Ascending aorta (tissue), 2 donors: ENCODE data around the gene TAF9. TPM values are rescaled to one million over a fixed set of nuclear protein-coding genes. Genes with fewer than 3 reads are reported as not detected.

Source experiments
- DNase-seq, 2 donors: peaks; one replicate each; pipeline ENCODE4 v3.0.0-alpha.2; 2019; ENCODE audit warnings: low spot score in 2 of 2
- H3K27ac ChIP-seq, 2 donors: fragments of 200-600 bp; sonication (generic); one replicate each; pipeline ENCODE4 v1.5.1; 2016 to 2017; ENCODE audit warnings: mild to moderate bottlenecking in 1 of 2
- H3K27me3 ChIP-seq: fragments of 200-600 bp; sonication (generic); one replicate; pipeline ENCODE4 v1.5.1; 2017
- H3K36me3 ChIP-seq, 2 donors: fragments of 200-600 bp; sonication (generic); one replicate each; pipeline ENCODE4 v1.5.1; 2016
- H3K4me1 ChIP-seq, 2 donors: fragments of 200-600 bp; sonication (generic); one replicate each; pipeline ENCODE4 v1.5.1; 2016 to 2017; ENCODE audit warnings: mild to moderate bottlenecking in 1 of 2
- H3K4me3 ChIP-seq, 2 donors: fragments of 200-600 bp; sonication (generic); one replicate each; pipeline ENCODE4 v1.5.1; 2016 to 2017; ENCODE audit warnings: mild to moderate bottlenecking in 1 of 2
- H3K9me3 ChIP-seq, 2 donors: fragments of 200-600 bp; sonication (generic); one replicate each; pipeline ENCODE4 v1.5.1; 2016
- CTCF ChIP-seq, 3 experiments: fragments of 200-600 bp in 2 of 3; fragments of 450-650 bp in 1 of 3; sonication (generic) in 2 of 3; IDR thresholded peaks; one replicate each; pipeline ENCODE4 v1.5.1; 2016 to 2019; ENCODE audit warnings: antibody characterized with exemption in 3 of 3, mild to moderate bottlenecking in 1 of 3, moderate library complexity in 1 of 3
- intact Hi-C: fragments of 100-400 bp; cut with DNase I; formaldehyde crosslinking; loops from one replicate; pipeline ENCODE4 v1.15.1; 2023
- total RNA-seq: library from RNA; depleted of rRNA; stranded (reverse); fragments of >200 nt; gene quantifications from one replicate; pipeline ENCODE4 v1.1.0, GENCODE V29; 2016

TAF9 gene
- total RNA-seq, 1 donor from 2014 or later: 6.3 TPM

GRCh38 chr5:69317391-69317790, 51.9 kb downstream of the TAF9 start:
- Histone ChIP-seq H3K9me3 (no peaks in the 10 kb centered on the region), H3K4me1 (no peaks in the 10 kb centered on the region), H3K27ac (no peak overlapping the region), H3K27me3 (no peaks in the 10 kb centered on the region), H3K4me3 (no peak overlapping the region), H3K36me3 (peaks cover 0 to 25% of the 10 kb centered on the region in 2 donors)
- intact Hi-C loops: no loop called here
- DNase-seq: no peak
- TF ChIP-seq CTCF (IDR thresholded peaks at IDR 0.05): no peak

GRCh38 chr5:69315972-69316371, 53.3 kb downstream of the TAF9 start:
- TF ChIP-seq CTCF (IDR thresholded peaks at IDR 0.05): no peak
- no peak for DNase-seq
- Histone ChIP-seq H3K27ac (no peak overlapping the region), H3K36me3 (peaks cover 0 to 29% of the 10 kb centered on the region in 2 donors), H3K27me3 (no peaks in the 10 kb centered on the region), H3K4me3 (no peak overlapping the region), H3K9me3 (no peaks in the 10 kb centered on the region), H3K4me1 (no peaks in the 10 kb centered on the region)
- intact Hi-C loops: no loop called here

Other genes starting within 250 kb of the TAF9 start
- gene CCNB1, start 202.4 kb downstream of the TAF9 start, total RNA-seq: 16.0 TPM
- gene CENPH, start 179.9 kb downstream of the TAF9 start, total RNA-seq: not detected
- 94.3 TPM for gene CDK7, start 134.6 kb downstream of the TAF9 start, total RNA-seq
- 5.2 TPM for gene CCDC125, start 36.7 kb downstream of the TAF9 start, total RNA-seq
- 3.9 TPM for gene AK6, start within 50 bp of the TAF9 start, total RNA-seq
- 24.4 TPM for gene RAD17, start 298 bp upstream of the TAF9 start, total RNA-seq
- not detected for gene MARVELD2, start 45.6 kb upstream of the TAF9 start, total RNA-seq
- gene OCLN, start 123.3 kb upstream of the TAF9 start, total RNA-seq: 0.53 TPM
- gene GTF2H2C, start 190.7 kb upstream of the TAF9 start, total RNA-seq: 4.2 TPM